Activated T-helper 1 cell treated with Interleukin-2 at 50 U/mL for 16 hours (primary cell): ENCODE results near the gene GIPC2.
"Not testable (repeated sequence)": the region's sequence is repeated elsewhere in the genome, so short reads cannot be mapped to it uniquely, and the experiment has no call there.

Source experiments
- DNase-seq: peaks from one replicate; pipeline ENCODE4 v3.0.0-alpha.2; 2020; ENCODE audit warnings: low read depth

GIPC2 gene

DNA sequence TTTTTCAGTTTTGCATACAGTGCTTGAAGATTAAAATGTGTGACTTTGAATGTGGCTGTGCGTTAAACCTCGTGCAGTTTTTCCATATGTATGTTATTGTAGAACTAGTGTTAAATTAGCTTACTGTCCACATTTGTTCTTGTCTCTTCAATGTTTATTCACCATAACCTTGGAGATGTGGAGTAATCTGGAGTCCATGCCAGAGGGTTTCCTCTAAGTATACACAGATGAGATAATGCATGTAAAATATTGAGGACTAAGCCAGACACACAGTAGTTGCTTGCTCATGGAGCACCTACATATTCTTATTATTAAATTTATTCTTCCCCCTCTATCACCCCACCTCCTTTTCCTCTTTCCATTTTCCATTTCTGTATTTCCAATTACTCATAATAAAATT is 7.7 kb upstream of the GIPC2 start:
- DNase-seq = no peak

DNA sequence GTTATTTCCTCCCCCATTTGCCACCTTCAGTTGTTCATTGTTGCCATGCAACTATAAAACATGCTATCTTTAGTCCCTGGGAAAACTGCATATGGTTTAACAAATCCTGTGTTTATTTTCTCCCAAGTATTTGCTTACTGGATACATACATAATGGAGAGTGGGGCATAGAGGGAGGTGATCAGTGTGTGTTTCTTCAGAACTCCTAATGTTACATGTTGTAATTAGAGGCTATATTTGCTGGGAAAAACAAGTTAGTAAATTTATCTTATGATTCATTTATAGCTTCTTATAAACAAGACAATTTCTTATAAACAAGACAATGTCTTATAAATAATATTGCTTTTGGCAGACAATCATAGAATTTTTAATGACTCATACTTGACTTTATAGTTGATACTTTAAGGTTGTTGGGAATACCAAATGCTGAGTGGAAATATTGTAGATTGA is 7.3 kb upstream of the GIPC2 start:
- no peak for DNase-seq

DNA sequence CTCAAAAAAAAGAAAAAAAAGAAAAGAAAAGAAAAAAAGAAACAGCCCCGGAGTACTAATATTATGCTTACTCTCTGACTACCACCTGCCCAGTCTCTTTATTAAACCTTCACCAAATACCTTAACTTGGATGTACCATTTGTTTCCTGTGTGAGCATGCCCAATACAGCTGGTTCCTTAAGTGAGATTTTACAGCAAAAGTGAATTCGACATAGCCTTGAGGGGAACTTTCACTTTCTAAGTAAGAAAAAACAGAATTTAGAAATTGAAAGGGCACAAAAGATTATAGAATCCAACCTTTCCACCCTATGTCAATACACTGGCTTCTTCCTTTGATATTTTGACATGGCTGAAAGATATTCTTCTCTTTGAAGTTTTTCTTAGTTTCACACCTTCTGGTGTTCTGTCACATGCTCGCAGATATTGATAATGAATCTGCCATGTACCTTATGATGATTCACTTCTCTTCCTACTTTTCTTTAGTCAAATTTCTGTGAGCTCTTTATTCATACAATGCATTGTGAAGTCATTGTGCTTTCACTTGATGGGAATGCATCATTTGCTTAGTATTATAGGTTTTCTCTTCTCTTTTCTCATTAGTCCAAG is 5.2 kb upstream of the GIPC2 start:
- DNase-seq = no peak

DNA sequence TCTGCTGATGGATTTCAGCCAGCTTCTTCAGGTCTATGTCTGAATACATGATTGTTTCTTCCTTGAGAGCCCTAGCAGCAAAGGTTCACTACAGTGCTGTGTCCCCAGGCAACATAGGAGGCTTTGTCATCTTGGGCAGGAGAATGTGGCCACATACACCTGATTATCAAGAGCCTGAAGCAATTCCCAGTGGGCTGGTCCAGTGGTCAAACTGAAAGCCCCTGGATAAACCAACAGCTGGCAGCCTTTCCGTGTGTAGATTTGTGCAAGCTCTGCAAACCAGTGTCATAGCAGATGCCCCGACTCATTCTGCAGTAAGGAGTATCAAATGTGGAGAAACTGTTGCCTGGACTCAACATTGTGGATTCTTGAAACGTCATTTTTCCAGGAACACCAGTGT is 2.3 kb upstream of the GIPC2 start:
- DNase-seq = no peak

DNA sequence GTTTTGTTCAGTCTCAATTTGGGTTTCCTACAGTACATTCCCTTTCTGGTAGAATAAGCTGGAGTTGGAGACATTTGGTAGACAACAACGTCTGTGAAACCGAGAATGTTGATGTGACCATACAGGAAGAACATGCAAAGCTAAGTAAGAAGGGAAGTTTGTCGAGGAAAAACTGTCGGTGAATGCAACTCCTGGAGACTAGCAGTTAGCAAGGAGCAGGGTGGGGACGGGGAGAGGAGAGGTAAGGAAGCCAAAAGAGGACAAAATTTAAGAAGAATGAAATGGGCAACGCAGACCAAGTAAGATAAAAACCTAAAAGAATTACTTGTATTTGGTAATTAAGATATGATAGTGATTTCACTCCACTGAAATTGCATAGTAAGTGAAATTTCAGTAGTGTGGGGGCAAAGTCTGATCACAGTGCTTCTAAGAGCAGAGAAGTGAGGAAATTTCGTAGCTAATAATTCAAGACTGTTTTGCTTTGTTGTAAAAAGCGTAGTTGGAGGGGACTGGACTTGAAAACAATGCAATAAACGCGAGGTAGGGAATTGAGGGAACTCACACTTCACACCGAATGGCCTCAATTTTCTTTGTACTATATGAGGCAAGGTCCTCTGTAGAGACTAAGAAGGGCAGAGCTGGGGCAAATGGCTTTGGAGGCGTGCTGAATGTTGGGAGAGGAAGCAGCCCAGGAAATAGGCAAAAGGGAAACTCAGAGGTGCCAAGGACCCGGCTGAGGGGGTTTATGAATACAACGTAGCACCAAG is 787 bp upstream of the GIPC2 start:
- DNase-seq = no peak

DNA sequence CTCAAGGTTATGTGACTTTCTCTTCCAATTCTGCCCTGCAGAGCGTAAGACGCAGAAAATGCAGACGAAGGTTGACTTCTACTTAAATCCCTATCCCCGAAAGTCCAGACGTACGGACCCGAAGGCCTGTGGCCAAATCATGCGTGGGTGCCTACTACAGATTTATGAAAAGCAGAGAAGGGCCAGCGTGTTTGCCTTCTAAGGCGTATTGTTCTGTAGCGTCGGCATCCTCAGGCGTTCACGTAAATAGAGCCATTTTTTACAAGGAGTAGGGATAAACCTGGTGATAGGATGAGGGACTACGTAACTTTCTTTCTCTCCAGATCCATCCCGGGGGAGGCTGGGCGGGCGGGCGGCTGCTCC is 222 bp upstream of the GIPC2 start:
- no peak for DNase-seq

DNA sequence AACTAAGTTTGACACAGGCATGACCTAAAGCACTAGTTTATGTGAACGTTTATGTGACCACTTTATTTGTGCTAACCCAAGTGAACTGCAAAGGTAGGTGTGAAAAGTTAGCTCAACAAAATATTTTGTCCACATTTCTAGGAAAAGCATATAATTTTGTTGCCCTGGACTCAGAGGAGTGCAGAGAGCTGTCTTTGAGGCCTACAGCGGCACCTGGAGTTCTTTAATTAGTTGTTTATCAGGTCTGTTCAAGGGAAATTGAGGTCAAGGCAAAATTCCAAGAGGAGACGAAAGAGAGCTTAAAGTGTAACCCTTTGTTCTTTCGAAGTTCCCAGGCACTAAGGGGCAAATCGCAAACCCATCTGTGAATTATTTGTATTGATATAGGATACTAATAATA is 1.3 kb downstream of the GIPC2 start:
- DNase-seq = no peak

DNA sequence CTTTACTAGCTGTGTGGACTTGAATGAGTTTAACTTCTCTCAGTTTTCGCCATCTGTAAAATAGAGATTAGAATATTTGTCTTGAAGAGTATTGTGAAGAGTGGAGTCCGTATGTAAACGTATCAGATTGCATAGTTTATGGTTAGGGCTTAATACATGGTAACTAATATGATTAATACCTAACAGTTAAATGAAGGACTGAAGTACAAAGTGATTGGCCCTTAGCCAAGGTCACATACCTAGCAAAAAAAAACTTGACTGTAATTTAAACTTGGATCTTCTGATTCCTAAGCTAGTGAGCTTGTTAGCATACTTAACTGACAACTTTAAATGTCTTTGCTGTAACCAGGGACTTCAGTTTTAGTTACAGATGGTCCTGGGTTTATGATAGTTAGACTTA is 1.9 kb downstream of the GIPC2 start:
- no peak for DNase-seq

DNA sequence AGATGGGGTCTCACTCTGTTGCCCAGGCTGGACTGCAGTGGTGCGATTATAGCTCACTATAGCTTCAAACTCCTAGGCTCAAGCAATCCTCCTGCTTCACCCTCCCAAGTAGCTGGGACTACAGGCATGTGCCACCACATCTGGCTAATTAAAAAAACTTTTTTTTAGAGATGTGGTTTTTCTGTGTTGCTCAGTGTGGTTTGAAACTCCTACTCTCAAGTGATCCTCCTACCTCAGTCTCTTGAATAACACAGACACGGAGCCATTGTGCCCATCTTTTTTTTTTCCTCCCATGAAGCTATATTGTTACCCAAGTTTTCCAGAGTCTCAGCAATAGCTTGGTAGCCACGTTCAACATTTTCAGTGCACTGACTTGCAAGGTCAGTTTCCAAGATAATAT is 2.7 kb downstream of the GIPC2 start:
- DNase-seq = no peak

DNA sequence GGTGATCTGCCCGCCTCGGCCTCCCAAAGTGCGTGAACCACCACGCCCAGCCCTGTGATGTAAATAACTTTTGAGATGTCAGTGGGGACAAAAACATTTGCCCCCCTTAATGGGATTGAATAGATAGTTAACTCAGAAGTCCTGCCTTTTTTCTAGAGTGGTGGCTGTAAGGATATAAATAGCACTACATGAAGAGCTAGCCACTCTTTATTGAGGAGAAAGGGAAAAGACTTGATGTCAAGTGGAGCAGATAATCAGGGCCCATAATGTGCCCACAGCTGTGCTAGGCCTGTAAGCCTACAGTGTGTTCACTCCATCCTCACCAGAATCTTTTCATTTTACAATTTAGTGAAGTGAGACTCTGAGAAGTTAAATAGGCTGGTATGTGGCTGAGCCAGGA is 3.6 kb downstream of the GIPC2 start:
- no peak for DNase-seq

DNA sequence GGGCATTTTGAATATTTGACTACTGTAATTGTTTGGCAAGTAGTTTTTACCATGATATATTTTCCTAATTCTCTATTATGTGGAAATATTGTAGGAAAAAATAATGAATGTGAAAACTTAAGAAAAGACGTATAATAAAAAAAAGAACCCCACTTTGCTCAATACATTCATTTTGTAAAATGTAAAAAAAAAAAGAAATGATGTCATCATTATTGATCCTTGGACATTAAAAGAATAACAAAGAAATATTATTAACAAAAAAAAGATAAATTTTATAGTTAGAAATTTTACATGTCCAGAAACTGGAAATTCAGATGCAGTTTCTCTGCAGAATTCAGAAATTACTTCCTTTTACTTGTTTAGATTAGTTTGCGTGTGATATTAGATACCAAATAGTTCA is 5.2 kb downstream of the GIPC2 start:
- no peak for DNase-seq

DNA sequence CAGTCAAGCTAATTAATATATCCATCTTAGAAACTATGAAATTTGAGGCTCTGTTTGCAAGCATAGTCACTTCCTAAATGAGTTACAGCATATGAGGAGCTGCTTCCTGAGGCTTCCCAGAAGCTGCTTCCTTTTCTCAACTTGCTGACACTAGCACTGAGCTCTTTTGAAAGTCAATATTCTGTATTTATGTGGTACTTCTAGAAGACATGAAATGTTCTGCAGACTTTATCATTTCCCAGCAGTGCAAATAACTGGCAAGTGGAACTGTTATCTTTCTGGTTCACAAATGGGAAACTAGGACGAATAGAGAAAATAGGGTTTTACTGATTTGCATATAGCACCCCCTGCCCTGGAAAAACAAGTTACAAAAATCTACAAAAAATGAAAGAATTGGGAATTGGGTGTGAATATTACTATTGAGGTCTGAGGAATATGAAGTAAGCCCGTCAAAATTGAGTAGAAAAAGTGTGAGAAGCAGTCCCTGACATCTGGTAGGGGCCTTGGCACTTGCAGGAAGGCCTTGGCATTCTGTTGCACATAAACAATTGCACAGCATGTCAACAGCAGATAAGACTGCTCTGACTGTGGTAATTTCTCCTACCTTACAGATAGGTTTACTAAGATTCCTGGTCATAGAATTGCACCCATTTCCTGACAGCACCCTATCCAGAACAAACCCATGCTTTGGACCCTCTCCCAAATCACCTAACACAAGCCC is 7.1 kb downstream of the GIPC2 start:
- DNase-seq = no peak

DNA sequence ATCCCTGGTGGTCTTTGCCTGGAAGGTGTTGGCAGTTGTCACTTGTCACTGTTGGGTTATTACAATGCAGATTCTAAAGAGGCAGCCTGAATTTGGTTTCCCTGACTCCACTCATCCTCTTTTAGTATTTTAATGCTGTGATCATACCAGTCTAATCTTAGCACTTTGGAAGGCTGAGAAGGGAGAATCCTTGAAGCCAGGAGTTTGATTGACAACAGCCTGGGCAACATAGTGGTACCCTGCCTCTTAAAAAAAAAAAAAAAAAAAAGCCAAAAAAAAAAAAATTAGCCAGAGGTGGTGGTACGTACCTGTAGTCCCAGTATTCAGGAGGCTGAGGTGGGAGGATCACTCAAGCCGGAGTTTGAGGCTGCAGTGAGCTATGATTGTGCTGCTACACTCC is 7.7 kb downstream of the GIPC2 start:
- no peak for DNase-seq

DNA sequence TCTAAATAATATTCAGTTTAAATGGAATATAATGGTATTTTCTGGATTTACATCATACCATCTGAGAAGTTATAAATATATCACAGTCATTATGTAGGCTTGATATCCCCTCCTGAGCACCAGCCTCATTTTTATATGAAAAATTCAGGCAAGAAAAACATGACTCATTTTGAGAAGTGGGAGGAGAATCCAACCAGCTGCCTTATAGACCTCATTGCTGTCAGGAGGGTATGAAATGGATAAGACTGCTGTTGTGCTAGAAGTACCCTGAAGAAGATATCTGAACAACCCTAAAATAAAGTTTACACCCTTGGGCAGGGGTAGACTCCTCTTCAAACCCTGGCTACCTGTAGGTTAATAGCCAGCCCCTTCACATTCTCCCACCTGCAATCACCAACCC is 8.8 kb downstream of the GIPC2 start:
- DNase-seq = no peak

DNA sequence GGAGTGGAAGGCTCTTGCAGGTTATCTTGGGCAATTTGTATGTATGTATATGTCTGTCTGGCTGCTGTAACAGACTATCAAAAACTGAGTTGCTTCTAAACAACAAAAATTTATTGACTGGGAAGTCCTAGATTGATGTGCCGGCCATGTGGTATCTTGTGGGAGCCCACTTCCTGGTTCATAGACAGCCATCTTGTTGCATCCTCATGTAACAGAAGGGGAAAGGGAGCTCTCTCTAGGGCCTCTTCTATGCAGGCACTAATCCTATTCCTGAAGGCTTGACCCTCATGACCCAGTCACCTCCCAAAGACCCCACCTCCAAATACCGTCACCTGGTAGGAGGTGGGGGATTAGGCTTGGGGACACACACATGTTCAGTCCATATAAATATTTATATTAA is 9.2 kb downstream of the GIPC2 start:
- DNase-seq = no peak

DNA sequence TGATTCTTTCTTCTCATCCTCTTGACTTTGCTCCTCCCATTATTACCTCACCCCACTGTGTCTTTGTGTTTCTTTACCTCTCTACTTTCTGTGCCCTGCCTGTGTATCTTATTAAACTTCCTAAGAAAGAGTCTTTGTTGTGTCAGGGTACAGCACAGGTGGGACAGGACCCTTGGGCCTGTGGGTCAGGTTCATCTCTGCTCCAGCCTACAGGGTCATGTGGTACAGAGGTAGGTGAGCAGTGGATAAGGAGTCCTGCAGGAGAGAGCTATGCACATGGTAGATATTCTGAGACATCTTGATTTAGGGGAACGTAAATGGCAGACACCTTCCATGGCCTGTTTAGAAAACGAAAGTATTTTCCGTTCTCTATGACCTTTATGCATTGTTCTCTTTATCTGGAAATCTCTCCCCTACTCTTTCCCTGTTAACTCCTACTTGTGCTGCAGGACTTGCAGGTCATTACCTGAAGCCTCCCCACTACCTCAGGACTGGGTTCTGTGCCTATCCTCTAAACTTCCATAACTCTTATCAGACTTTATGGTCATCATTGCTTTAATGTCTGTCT is 9.9 kb downstream of the GIPC2 start:
- DNase-seq = no peak

DNA sequence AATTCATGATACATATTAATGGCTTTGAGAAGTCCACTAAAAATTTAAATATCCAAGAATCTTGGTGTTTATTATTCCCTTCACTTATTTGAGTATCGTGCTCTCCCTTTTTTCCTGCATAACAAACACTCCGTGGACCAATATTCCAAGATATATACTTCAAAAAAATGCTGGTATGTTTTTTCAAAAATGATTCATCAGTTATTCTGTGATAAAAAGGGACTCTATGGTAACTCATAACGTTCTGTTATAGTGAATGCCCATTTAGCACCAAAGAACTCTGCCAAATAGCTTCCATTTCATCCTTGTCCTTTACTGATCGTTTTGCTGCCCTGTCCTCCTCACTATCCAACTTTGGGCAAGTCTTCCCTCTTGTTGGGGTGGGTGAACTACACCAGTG is 12.9 kb downstream of the GIPC2 start:
- no peak for DNase-seq

DNA sequence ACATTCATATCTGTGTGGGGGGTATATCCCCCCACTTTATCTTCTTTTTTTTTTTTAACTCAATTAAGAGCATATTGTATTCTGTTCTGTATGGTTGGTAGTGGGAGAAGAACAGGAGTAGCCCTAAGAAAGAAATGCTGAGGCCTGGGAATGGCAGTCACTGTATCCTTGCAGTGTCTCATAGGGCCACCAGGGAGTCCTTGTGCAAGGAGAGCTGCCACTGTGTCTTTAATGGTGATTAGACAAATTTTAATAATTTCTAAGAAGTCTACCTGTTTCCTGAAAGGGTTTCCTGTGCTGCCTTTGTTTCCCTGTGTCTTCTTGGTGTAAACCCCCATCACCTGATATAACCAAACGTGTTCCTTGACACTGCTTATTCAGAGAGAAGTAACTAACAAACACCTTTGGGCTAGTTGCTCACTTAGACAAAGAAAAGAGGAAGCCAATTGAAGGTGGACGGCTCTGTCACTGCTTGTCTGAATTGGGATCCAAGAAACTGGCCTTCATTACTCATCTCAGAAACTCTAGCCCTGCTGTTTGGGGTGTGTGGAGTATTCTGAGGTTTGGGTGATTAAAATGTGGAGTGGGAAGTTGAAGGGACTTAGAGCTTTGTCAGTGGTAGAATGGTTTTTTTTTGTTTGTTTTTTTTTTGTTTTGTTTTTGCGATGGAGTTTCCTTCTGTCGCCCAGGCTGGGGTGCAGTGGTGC is 15.2 kb downstream of the GIPC2 start:
- DNase-seq = no peak

DNA sequence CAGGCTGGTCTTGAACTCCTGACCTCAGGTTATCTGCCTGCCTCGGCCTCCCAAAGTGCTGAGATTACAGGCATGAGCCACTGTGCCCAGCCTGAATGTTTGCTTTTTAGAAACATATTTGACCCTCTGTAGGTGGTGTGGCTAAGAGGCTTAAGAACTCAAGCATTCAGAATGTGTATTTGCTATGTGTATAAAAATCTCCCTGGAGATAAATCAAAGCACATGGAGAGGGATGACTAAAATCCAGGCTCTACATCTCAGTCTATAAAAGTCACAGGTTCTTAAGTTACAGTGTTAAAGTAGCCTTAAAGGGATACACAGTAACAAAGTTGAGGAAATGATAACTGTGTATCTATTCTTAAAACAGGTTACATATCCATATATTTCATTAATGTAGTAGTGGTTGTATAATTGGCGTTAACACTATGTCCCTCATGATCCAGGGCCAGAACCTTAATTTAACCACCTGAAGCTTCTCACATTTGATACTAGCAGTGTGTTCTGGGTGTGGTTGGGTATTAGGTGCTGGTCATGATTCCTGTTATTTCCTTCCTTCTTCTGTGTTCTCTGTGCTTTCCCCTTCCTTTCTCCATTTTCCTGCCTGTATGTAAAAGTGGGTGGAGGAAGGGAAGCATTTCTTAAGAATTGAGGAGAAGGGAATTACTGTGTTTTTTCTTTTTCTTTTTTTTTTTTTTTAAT is 16.2 kb downstream of the GIPC2 start:
- no peak for DNase-seq

DNA sequence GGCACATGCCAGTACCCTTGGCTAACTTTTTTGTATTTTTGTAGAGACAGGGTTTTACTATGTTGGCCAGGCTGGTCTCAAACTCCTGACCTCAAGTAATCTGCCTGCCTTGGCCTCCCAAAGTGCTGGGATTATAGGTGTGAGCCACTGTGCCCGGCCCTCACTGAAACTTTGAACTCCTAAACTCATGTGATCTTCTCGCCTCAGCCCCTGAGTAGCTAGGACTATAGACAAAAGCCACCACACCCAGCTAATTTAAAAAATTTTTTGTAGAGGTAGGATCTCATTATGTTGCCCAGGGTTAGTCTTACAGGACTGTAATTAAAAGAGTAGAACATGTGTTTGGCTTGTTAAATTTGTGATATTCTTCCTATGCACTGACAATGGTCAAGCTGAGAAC is 19.1 kb downstream of the GIPC2 start:
- not testable (repeated sequence) for DNase-seq

DNA sequence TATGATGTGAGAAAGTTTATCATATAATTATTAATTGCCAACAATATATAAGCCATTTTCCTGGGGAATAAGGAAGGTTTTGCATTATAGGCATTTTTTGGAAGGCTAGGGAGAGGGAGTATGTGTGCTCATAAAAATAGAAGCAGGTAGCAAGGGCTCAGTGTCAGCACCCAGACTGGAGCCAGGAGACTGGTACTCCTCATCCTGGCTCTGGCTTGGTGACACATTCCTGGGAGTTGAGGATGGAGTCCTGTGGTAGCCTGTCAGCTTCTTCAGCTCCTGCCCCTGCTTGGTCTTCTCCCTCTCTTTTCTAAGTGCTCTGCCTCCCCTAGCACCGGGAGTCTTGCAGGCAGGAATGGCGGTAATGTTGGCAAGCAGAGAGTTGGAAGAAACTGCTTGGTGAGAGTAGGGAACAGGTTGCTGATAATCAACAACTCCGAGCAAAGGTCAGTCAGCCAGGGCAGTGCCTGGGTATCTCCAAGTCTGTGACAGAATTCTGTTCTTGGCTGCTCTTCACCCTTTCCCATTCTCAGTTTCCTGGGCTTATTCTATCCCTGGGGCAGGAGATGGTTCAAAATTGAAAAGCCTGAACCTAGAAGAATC is 23.0 kb downstream of the GIPC2 start:
- DNase-seq = no peak
